NOMO-1 treated with DMSO at 0.1 percent for 48 hours (cell line): Measurements from ENCODE around the gene GYPE.
"Not testable (repeated sequence)": the region's sequence is repeated elsewhere in the genome, so short reads cannot be mapped to it uniquely, and the experiment has no call there.

Experiments used
- DNase-seq: peaks from one replicate; lab custom pipeline; 2025; ENCODE audit not compliant: unreplicated experiment; lab: John Stamatoyannopoulos, UW

GYPE gene

DNA sequence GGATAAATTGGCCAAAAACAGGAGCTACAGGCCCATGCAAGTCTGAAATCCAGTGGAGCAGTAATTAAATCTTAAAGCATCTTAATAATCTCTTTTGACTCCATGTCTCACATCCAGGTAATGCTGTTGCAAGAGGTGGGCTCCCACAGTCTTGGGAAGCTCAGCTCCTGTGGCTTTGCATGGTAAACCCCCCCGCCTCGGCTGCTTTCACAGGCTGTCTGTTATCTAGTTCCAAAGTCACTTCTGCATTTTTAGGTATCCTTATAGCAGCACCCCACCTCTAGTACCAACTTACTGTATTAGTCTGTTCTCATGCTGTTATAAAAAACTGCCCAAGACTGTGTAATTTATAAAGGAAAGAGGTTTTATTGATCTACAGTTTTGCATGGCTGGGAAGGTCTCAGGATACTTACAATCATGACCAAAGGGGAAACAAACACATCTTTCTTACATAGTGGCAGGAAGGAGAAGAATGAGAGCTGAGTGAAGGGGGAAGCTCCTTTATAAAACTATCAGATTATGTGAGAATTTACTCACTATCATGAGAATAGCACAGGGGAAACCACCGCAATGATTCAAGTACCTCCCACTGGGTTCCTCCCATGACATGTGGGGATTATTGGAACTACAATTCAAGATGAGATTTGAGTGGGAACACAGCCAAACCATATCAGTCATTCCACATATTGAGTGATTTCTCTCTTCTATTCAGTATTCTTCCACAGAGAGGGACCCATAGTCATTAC lies 34.7 kb downstream of the GYPE start:
- DNase-seq, result not testable (repeated sequence)

DNA sequence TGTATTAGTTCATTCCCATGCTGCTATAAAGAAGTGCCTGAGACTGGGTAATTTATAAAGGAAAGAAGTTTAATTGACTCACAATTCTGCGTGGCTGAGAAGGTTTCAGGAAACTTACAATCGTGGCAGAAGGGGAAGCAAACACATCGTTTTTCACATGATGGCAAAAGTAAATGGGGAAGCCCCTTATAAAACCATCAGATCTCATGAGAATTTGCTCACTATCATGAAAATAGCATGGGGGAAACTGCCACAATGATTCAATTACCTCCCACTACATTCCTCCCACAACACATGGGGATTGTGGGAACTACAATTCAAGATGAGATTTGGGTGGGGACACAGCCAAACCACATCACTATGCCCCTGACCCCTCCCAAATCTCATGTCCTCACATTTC lies 35.4 kb downstream of the GYPE start:
- DNase-seq, result not testable (repeated sequence)

DNA sequence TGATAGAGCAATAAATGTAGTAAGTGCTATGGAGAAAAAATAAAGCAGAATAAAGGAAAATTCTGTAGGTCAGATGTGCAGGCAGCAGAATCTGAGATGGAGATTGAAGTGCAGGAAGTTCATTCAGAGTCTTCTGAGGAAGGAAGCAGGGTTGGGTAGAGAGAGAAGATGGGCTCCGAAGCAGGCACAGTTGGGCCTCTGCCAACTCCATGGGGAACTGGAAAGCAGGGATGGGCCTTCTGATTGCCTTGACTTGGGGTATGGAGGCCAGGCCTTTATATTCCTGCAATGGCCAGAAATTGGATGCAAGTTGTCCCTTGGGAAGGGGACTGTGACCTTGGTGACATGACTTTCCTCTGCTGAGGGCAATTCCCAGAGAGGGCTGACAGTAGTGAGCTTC lies 42.6 kb downstream of the GYPE start:
- not testable (repeated sequence) for DNase-seq

- no peak for DNase-seq
Observed at GRCh38 chr4:143858456-143858855, 46.9 kb downstream of the GYPE start.

DNA sequence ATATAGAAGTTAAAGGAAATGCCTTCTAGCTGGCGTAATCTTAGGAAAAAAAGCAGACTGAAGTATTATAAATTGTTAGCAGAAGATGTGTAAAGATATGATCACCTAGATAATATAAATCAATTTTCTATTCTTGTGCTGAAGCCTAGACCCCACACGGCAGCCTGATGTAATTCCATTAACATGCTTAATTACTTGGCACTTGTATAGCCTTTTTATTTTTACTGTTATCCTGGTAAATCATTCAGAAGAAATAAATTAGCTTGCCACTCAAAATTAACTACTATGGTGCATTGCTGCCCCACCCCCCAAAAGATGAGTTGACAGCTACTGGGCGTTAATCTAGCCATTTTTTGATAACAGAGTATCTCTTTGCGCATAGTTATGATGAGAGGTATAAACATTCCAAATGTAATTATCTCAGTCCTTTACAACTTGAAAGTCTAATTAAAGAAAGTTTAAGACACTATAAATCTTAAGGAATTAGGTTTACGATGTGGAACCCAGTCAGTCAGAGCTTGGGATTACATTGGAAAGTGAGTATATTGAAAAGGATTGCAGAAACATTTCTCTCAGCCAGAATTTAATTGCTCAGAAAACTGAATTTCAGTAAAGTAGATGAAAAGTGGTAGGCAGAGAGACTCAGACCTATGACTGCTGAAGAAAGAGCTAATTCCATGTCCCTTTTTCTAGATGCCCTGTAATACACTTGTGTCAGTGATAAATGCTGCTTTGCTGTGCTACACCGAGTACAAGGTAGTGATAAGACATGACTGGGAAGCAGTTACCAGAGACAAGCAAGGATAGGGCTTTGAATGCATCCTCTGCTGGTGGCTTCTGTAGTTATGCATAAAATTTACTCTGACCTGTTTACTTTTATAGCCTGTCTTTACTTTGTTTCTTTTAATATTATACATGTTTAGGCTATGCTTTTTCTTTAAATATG lies 47.7 kb downstream of the GYPE start:
- DNase-seq, result not testable (repeated sequence)

- not testable (repeated sequence) for DNase-seq
Observed at GRCh38 chr4:143856017-143856557, 49.3 kb downstream of the GYPE start.

DNA sequence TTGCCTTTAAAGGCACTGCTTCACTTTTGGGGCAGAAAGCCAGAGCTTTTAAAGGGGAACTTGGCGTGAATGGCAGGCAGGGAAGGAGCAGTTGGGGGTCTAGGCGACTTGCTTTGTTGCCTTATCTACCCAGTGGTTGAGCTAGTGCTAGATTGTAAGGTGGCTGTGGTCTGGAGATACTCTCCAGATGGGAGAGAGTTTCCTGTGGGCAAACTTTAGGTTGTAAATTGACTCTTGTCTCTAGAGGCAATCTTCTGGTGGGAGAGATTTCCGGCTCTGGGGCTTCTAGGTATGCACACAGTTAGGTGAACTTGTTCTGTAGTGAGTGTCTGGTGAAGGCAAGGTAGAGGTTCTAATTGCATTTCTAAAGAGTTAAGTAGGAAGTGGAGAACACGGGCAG lies 50.7 kb downstream of the GYPE start:
- DNase-seq, result not testable (repeated sequence)

DNA sequence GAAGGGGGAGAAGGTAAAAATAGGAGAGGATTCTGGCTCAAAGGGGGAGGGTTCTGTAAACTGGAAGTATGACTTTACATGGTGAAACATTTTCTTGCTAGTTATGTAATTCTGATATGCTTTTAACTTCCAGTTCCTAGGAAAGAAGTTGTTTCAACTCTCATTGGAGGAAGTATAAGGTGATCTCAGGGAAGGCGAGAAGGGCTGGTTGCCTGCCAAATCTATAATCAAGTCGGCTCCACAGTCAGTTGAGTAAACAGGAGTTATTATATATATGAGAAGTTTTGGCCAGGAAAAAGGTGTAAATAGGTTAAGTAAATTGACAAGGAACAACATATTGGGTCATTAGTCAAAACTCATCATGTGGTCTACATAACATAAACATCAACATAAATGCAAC lies 56.1 kb downstream of the GYPE start:
- not testable (repeated sequence) for DNase-seq

- not testable (repeated sequence) for DNase-seq
Observed at GRCh38 chr4:143843506-143843832, 61.9 kb downstream of the GYPE start.

GRCh38 chr4:143842624-143843505 lies 62.5 kb downstream of the GYPE start:
- DNase-seq, result not testable (repeated sequence)

DNA sequence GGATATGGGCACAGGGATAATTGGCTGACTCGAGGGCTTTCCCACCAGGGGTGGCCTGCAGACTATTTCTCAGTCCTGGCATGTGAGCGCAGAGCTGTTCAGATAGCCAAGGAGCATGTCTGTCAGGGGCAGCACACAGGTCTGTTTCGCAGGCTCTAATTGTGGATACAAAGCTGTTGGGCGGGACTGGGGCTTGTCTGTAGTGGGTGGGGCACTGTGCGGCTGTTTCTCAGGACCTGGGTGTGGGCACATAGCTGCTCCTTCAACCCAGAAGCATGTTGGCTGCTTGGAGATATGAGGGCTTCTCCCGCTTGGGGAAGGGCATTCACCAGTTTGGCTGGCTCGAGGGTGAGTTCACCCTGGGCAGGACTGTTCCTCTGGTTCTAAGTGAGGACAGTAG lies 65.9 kb downstream of the GYPE start:
- not testable (repeated sequence) for DNase-seq

GRCh38 chr4:143834196-143834595 lies 71.2 kb downstream of the GYPE start:
- DNase-seq, result not testable (repeated sequence)

DNA sequence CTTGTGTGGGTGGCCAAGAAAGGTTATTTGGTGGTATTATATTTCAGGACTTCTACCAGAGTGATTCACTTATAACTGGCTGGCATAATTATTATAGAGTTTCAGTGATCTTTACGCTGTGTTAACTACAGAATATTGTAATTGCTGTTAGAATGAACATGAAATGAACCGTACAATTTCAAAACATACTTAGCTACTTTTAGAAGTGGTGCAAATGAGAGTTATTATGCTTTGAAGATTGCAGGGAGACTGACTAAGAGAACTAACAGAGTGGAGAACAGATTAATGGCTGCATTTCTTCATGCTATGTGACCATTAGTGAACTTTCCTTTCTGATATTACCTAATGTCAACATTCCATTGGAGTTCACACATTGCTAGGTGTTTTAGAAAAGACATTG lies 71.7 kb downstream of the GYPE start:
- DNase-seq, result not testable (repeated sequence)

- DNase-seq, result not testable (repeated sequence)
Observed at GRCh38 chr4:143830576-143830975, 74.8 kb downstream of the GYPE start.

- not testable (repeated sequence) for DNase-seq
Observed at GRCh38 chr4:143829239-143829620, 76.1 kb downstream of the GYPE start.
